Measurements from ENCODE around the gene PICALM. TPM values are rescaled to one million over a fixed set of nuclear protein-coding genes. Genes with fewer than 3 reads are reported as not detected.
"Not testable (repeated sequence)": the region's sequence is repeated elsewhere in the genome, so short reads cannot be mapped to it uniquely, and the experiment has no call there.

The PICALM gene
- total RNA-seq, 4 donors from 2014 or later: 287 to 339 (median 313) TPM

GRCh38 chr11:86091086-86091485 lies 22.2 kb upstream of the PICALM start:
- Histone ChIP-seq H3K9me3 (no peaks in the 10 kb centered on the region), H3K36me3 (no peaks in the 10 kb centered on the region), H3K27ac (no peak overlapping the region), H3K4me1 (peaks cover 0 to 4% (median 0%) of the 10 kb centered on the region in 4 donors), H3K27me3 (no peaks in the 10 kb centered on the region), H3K4me3 (no peak overlapping the region)
- 88 to 90% methylated on average over 1 of the region's 1 CpG for whole genome bisulfite sequencing, 2 donors
- DNase-seq (ENCODE audit: low spot score in 2 of 2): no peak
- no peak for TF ChIP-seq EP300 (IDR thresholded peaks at IDR 0.05)
- TF ChIP-seq POLR2A (IDR thresholded peaks at IDR 0.05): no peak

- no peak overlapping the region for H3K27ac ChIP-seq
- H3K4me1 ChIP-seq: peaks cover 0 to 4% (median 0%) of the 10 kb centered on the region in 4 donors
- H3K36me3 ChIP-seq: no peaks in the 10 kb centered on the region
- H3K4me3 ChIP-seq: no peak overlapping the region
- WGBS, 2 donors: 36 to 38% methylated on average over 1 of the region's 1 CpG
- no peaks in the 10 kb centered on the region for H3K9me3 ChIP-seq
- H3K27me3 ChIP-seq: no peaks in the 10 kb centered on the region
- TF ChIP-seq POLR2A (IDR thresholded peaks at IDR 0.05): no peak
- TF ChIP-seq CTCF (IDR thresholded peaks at IDR 0.05): no peak
- TF ChIP-seq EP300 (IDR thresholded peaks at IDR 0.05): no peak
- DNase-seq (ENCODE audit: low spot score in 2 of 2): no peak
Observed at GRCh38 chr11:86089659-86090058, 20.8 kb upstream of the PICALM start.

GRCh38 chr11:86087688-86088087 lies 18.8 kb upstream of the PICALM start:
- not testable (repeated sequence) for DNase-seq (ENCODE audit: low spot score in 2 of 2); H3K4me3 ChIP-seq; H3K4me1 ChIP-seq; H3K9me3 ChIP-seq; H3K27me3 ChIP-seq; H3K27ac ChIP-seq; H3K36me3 ChIP-seq
- WGBS, 2 donors: 94 to 98% methylated on average over 2 of the region's 2 CpGs

- no peak for DNase-seq (ENCODE audit: low spot score in 2 of 2)
- Histone ChIP-seq H3K4me3 (no peak overlapping the region), H3K27ac (no peak overlapping the region), H3K4me1 (peaks cover 0 to 4% (median 0%) of the 10 kb centered on the region in 4 donors), H3K36me3 (no peaks in the 10 kb centered on the region), H3K27me3 (no peaks in the 10 kb centered on the region), H3K9me3 (no peaks in the 10 kb centered on the region)
- WGBS, 2 donors: 49 to 56% methylated on average over 2 of the region's 2 CpGs
- no peak for TF ChIP-seq POLR2A (IDR thresholded peaks at IDR 0.05)
- TF ChIP-seq EP300 (IDR thresholded peaks at IDR 0.05): no peak
- no peak for TF ChIP-seq CTCF (IDR thresholded peaks at IDR 0.05)
Observed at GRCh38 chr11:86087256-86087655, 18.4 kb upstream of the PICALM start.

GRCh38 chr11:86081455-86081854 lies 12.6 kb upstream of the PICALM start:
- DNase-seq (ENCODE audit: low spot score in 2 of 2): no peak
- WGBS, 2 donors: 64 to 71% methylated on average over 3 of the region's 3 CpGs
- no peaks in the 10 kb centered on the region for H3K36me3 ChIP-seq
- no peaks in the 10 kb centered on the region for H3K9me3 ChIP-seq
- no peak overlapping the region for H3K27ac ChIP-seq
- no peaks in the 10 kb centered on the region for H3K4me1 ChIP-seq
- no peak overlapping the region for H3K4me3 ChIP-seq
- no peak for TF ChIP-seq CTCF (IDR thresholded peaks at IDR 0.05)
- TF ChIP-seq POLR2A (IDR thresholded peaks at IDR 0.05): no peak
- no peaks in the 10 kb centered on the region for H3K27me3 ChIP-seq

- no peaks in the 10 kb centered on the region for H3K4me1 ChIP-seq
- H3K9me3 ChIP-seq: no peaks in the 10 kb centered on the region
- no peak for DNase-seq (ENCODE audit: low spot score in 2 of 2)
- 72 to 83% methylated on average over 3 of the region's 3 CpGs for WGBS, 2 donors
- TF ChIP-seq POLR2A (IDR thresholded peaks at IDR 0.05): no peak
- no peak for TF ChIP-seq EP300 (IDR thresholded peaks at IDR 0.05)
- TF ChIP-seq CTCF (IDR thresholded peaks at IDR 0.05): no peak
- H3K36me3 ChIP-seq: no peaks in the 10 kb centered on the region
- no peaks in the 10 kb centered on the region for H3K27me3 ChIP-seq
- no peak overlapping the region for H3K4me3 ChIP-seq
- no peak overlapping the region for H3K27ac ChIP-seq
Observed at GRCh38 chr11:86079421-86079820, 10.5 kb upstream of the PICALM start.

All from tibial nerve (tissue), 4 donors.